Parathyroid adenoma (tissue), 2 donors: ENCODE results near the gene JHY.

Experiments used
- H2AFZ ChIP-seq: fragments of 300-600 bp; sonication (generic); one replicate; pipeline ENCODE4 v1.7.0; 2017; ENCODE audit warnings: antibody characterized with exemption, mild to moderate bottlenecking
- H3K27ac ChIP-seq: fragments of 300-600 bp; sonication (generic); one replicate; pipeline ENCODE4 v1.7.0; 2017
- H3K27me3 ChIP-seq: fragments of 300-600 bp; sonication (generic); one replicate; pipeline ENCODE4 v1.7.0; 2017; ENCODE audit warnings: low read length; ENCODE audit not compliant: control insufficient read depth, insufficient read depth
- H3K36me3 ChIP-seq: fragments of 300-600 bp; sonication (generic); one replicate; pipeline ENCODE4 v1.7.0; 2017; ENCODE audit warnings: low read length; ENCODE audit not compliant: control insufficient read depth, insufficient read depth
- H3K4me1 ChIP-seq: fragments of 300-600 bp; sonication (generic); one replicate; pipeline ENCODE4 v1.7.0; 2017; ENCODE audit warnings: control low read depth
- H3K4me2 ChIP-seq: fragments of 300-600 bp; sonication (generic); one replicate; pipeline ENCODE4 v1.7.0; 2017; ENCODE audit warnings: low read length
- H3K4me3 ChIP-seq: fragments of 300-600 bp; sonication (generic); one replicate; pipeline ENCODE4 v1.7.0; 2017; ENCODE audit warnings: low read depth, low read length
- H3K79me2 ChIP-seq: fragments of 300-600 bp; sonication (generic); one replicate; pipeline ENCODE4 v1.7.0; 2017; ENCODE audit warnings: control low read depth
- H3K9ac ChIP-seq: fragments of 300-600 bp; sonication (generic); one replicate; pipeline ENCODE4 v1.7.0; 2017; ENCODE audit warnings: mild to moderate bottlenecking
- H3K9me3 ChIP-seq: fragments of 300-600 bp; sonication (generic); one replicate; pipeline ENCODE4 v1.7.0; 2017; ENCODE audit warnings: low read length; ENCODE audit not compliant: control insufficient read depth
- TF ChIP-seq, protein P1 (sequence below): fragments of 300-600 bp; sonication (generic); IDR thresholded peaks from one replicate; pipeline ENCODE4 v1.7.0; 2017; ENCODE audit warnings: antibody characterized with exemption, mild to moderate bottlenecking
- donor health status: primary hyperparathyroidism.

JHY gene

DNA sequence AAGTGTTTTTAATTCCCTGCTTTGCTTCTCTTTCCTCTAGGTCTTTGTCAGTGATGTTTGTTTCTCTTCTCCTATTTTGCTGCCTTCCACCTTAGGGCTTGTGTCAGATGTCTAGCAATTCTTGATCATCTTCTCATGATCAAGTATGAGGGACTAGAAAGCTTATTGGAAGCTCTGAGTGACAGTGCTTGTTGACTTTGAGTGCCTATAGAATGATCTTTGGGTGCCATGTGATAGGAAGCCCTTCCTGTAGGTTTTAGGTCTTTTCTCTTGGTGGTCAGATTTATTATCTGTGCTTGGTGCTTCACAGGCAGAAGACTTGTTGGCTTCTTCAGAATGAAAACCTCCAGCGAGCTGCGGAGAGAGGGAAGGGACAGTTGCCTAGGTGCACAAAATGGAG is 56.0 kb downstream of the JHY start:
- no peak overlapping the region for H2AFZ ChIP-seq
- H3K9me3 ChIP-seq = no peaks in the 10 kb centered on the region
- no peak overlapping the region for H3K27ac ChIP-seq
- no peaks in the 10 kb centered on the region for H3K27me3 ChIP-seq
- no peak overlapping the region for H3K9ac ChIP-seq
- no peaks in the 10 kb centered on the region for H3K36me3 ChIP-seq
- TF ChIP-seq, protein P1, sequence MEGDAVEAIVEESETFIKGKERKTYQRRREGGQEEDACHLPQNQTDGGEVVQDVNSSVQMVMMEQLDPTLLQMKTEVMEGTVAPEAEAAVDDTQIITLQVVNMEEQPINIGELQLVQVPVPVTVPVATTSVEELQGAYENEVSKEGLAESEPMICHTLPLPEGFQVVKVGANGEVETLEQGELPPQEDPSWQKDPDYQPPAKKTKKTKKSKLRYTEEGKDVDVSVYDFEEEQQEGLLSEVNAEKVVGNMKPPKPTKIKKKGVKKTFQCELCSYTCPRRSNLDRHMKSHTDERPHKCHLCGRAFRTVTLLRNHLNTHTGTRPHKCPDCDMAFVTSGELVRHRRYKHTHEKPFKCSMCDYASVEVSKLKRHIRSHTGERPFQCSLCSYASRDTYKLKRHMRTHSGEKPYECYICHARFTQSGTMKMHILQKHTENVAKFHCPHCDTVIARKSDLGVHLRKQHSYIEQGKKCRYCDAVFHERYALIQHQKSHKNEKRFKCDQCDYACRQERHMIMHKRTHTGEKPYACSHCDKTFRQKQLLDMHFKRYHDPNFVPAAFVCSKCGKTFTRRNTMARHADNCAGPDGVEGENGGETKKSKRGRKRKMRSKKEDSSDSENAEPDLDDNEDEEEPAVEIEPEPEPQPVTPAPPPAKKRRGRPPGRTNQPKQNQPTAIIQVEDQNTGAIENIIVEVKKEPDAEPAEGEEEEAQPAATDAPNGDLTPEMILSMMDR = no peak
- no peak overlapping the region for H3K4me3 ChIP-seq
- H3K4me2 ChIP-seq = no peak overlapping the region
- H3K4me1 ChIP-seq = no peaks in the 10 kb centered on the region
- H3K79me2 ChIP-seq = no peaks in the 10 kb centered on the region

DNA sequence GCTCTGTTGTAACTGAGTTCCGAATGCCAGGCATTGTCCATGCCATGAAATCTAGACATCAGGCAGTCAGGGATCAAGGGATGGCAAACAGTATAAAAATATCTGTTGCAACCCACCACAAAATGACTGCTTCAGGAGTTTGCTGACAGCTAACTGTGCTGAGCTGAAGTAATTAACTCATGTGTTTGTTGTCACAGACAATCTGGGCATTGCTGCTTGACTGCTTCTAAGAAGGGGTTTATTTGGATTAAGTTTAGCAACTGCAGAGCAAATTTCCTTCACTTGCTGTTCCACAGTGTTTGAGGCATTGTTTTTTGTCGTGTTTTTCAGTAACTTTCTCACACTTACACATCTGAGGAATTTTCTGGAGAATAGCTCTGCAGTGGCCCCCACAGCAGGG is 68.7 kb downstream of the JHY start:
- TF ChIP-seq, protein P1 = no peak
- Histone ChIP-seq H3K27me3 (no peaks in the 10 kb centered on the region), H3K27ac (no peak overlapping the region), H3K4me1 (no peaks in the 10 kb centered on the region), H3K79me2 (no peaks in the 10 kb centered on the region), H3K9me3 (no peaks in the 10 kb centered on the region), H3K4me3 (no peak overlapping the region), H3K36me3 (no peaks in the 10 kb centered on the region), H2AFZ (no peak overlapping the region), H3K4me2 (no peak overlapping the region), H3K9ac (no peak overlapping the region)

DNA sequence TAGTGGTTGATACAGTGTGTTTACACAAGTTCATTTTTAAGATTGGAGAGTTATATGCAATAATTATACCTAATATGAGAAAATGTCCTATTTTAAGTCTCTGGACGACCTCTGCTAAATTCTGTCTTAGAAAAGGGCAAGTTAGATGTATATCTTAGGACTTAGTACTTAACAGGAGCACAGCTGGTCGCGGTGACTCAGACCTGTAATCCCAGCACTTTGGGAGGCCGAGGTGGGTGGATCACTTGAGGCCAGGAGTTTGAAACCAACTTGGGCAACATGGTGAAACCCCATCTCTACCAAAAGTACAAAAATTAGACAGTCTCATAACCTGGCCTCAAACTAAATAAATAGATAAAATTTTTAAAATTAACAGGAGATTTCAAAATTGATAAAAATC is 71.9 kb downstream of the JHY start:
- Histone ChIP-seq H3K36me3 (no peaks in the 10 kb centered on the region), H3K4me1 (no peaks in the 10 kb centered on the region), H2AFZ (no peak overlapping the region), H3K27ac (no peak overlapping the region), H3K9me3 (no peaks in the 10 kb centered on the region), H3K79me2 (no peaks in the 10 kb centered on the region), H3K27me3 (no peaks in the 10 kb centered on the region), H3K4me3 (no peak overlapping the region), H3K9ac (no peak overlapping the region), H3K4me2 (no peak overlapping the region)
- TF ChIP-seq, protein P1 = no peak

DNA sequence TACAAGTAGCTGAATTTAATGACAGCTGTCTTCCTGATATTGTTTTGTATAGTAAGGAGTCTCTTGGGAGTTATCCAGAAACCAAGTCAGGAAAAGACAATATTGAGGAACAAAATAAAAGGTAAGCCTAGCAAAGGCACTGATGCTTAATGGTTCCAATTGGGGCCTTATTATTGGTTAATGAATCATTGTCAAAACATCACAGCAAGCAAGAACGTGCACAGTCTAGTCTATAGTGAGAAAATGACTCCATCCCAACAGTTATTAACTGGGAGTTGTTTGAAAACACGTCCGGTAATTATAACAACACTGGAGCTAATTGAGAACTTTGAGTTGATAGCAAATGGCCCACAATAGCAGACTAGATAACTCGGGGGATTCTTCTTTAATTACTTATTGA is 81.4 kb downstream of the JHY start:
- Histone ChIP-seq H3K27me3 (no peaks in the 10 kb centered on the region), H3K36me3 (no peaks in the 10 kb centered on the region), H3K4me1 (no peaks in the 10 kb centered on the region), H3K4me3 (no peak overlapping the region), H3K9me3 (no peaks in the 10 kb centered on the region), H3K79me2 (no peaks in the 10 kb centered on the region), H3K9ac (no peak overlapping the region), H2AFZ (no peak overlapping the region), H3K27ac (no peak overlapping the region), H3K4me2 (no peak overlapping the region)
- TF ChIP-seq, protein P1 = no peak

DNA sequence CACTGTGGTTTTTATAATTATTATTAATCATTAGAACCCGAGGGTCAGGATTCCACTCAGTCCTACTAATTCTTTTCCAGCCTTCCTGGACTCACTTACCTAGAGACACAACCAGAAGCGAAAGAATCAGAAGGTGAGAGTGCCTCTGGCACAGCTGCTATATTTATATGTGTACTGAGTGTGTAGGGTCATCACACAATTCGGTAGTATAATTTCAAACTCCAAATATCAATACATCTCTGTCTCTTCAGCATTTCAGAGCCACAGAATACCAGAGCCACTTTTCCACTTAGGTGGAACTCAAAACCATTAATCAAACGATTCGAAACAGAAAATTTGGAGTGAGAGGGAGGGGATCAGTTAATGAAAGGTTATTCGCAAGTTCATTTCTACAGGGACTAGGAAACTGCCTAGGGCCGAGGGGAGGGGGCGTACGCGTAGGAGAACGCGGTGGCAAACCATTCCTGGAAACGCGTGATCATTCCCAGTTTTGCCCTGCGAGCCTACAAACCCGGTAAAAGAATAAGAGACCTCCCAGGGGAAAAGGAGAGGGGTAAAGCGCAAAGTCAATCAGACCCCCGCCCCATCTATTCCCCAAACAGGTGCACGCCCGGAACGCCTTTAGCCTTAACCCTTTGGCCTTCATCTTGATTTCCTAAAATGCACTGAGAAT is 93.6 kb downstream of the JHY start:
- Histone ChIP-seq H3K27ac (no peak overlapping the region), H3K4me1 (no peaks in the 10 kb centered on the region), H3K27me3 (peaks cover 2% of the 10 kb centered on the region), H2AFZ (no peak overlapping the region), H3K4me2 (no peak overlapping the region), H3K9ac (no peak overlapping the region), H3K4me3 (no peak overlapping the region), H3K79me2 (no peaks in the 10 kb centered on the region), H3K9me3 (no peaks in the 10 kb centered on the region), H3K36me3 (no peaks in the 10 kb centered on the region)
- TF ChIP-seq, protein P1 = no peak
